ENCODE measurements around the gene RPUSD1.

DNA sequence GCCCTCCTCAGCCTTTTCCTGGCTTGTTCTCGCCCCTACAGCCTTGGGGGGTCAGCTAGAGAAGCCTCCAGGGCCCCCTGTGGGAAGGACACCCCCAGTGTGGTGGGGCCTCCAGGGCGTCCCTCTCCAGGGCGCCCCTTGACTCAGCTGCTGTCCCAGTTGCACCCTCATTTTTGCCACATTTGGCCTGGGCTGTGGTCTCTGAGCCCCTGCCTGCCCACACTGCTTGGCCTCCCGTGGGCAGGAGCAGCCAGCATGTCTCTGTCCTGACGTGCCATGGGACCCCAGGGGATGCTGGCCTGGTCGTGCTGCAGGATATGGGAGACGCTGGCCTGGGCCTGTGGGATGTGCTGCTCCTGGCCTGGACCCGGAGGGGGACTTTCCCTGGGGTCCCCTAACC, 5.2 kb upstream of the RPUSD1 start:
- TF ChIP-seq, protein P1, sequence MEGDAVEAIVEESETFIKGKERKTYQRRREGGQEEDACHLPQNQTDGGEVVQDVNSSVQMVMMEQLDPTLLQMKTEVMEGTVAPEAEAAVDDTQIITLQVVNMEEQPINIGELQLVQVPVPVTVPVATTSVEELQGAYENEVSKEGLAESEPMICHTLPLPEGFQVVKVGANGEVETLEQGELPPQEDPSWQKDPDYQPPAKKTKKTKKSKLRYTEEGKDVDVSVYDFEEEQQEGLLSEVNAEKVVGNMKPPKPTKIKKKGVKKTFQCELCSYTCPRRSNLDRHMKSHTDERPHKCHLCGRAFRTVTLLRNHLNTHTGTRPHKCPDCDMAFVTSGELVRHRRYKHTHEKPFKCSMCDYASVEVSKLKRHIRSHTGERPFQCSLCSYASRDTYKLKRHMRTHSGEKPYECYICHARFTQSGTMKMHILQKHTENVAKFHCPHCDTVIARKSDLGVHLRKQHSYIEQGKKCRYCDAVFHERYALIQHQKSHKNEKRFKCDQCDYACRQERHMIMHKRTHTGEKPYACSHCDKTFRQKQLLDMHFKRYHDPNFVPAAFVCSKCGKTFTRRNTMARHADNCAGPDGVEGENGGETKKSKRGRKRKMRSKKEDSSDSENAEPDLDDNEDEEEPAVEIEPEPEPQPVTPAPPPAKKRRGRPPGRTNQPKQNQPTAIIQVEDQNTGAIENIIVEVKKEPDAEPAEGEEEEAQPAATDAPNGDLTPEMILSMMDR (IDR thresholded peaks at IDR 0.05; ENCODE audit: insufficient read depth, low read length, poor library complexity, severe bottlenecking): no peak
- TF ChIP-seq EZH2phosphoT487 (conservative IDR thresholded peaks at IDR 0.05; ENCODE audit: low read length): no peak
